Calu3 (cell line): ENCODE data around the gene ZBTB8A. TPM values are rescaled to one million over a fixed set of nuclear protein-coding genes. Genes with fewer than 3 reads are reported as not detected.

Experiments
- Bru-seq: library from RNA; stranded (reverse); fragments of 400-500 nt; gene quantifications from one replicate; lab custom pipeline; 2021; lab: Mats Ljungman, UMichigan
- BruChase-seq, 2 experiments: library from RNA; stranded (reverse); fragments of 400-500 nt; gene quantifications; one replicate each; lab custom pipeline; 2021; lab: Mats Ljungman, UMichigan
- BruUV-seq: library from RNA; stranded (reverse); fragments of 400-500 nt; replicated peaks from 2 replicates; lab custom pipeline; 2021; lab: Mats Ljungman, UMichigan
- CTCF ChIA-PET: fragments of 300-600 bp; sonication (Branson Sonifier 250); formaldehyde crosslinking; loops from one replicate; lab custom pipeline; 2022; ENCODE audit warnings: antibody characterized with exemption; lab: Charles Lee
- DNase-seq: peaks from one replicate; pipeline ENCODE4 v3.0.0; 2022
- H3K27ac Mint-ChIP-seq: one replicate; pipeline ENCODE4 v1.8.0; 2022; ENCODE audit warnings: mixed read lengths; ENCODE audit not compliant: unreplicated experiment
- H3K27me3 Mint-ChIP-seq: one replicate; pipeline ENCODE4 v1.8.0; 2022; ENCODE audit warnings: mixed read lengths; ENCODE audit not compliant: unreplicated experiment
- H3K36me3 Mint-ChIP-seq: one replicate; pipeline ENCODE4 v1.8.0; 2022; ENCODE audit warnings: mild to moderate bottlenecking, moderate library complexity, mixed read lengths; ENCODE audit not compliant: insufficient read depth, unreplicated experiment
- H3K4me1 Mint-ChIP-seq: one replicate; pipeline ENCODE4 v1.8.0; 2022; ENCODE audit warnings: mild to moderate bottlenecking, low read depth, mixed read lengths; ENCODE audit not compliant: unreplicated experiment
- H3K4me3 Mint-ChIP-seq: one replicate; pipeline ENCODE4 v1.8.0; 2022; ENCODE audit warnings: mild to moderate bottlenecking, low read depth, moderate library complexity, mixed read lengths; ENCODE audit not compliant: unreplicated experiment
- H3K9me3 Mint-ChIP-seq: one replicate; pipeline ENCODE4 v1.8.0; 2022; ENCODE audit warnings: low read depth, mixed read lengths; ENCODE audit not compliant: unreplicated experiment
- intact Hi-C: fragments of 100-400 bp; cut with micrococcal nuclease; formaldehyde crosslinking; loops from one replicate; pipeline ENCODE4 v1.10.0; 2022; ENCODE audit not compliant: unreplicated experiment
- long read RNA-seq: library from polyadenylated mRNA; stranded (forward); transcript quantifications from one replicate; pipeline ENCODE4 v2.0.0, GENCODE V29; 2022
- total RNA-seq: library from RNA; stranded (reverse); gene quantifications from 2 replicates; pipeline ENCODE4 v1.2.3, GENCODE V29; 2022
- TF ChIP-seq, protein P1 (sequence below): fragments of 200-600 bp; IDR thresholded peaks from one replicate; pipeline ENCODE4 v1.8.0; 2022; ENCODE audit warnings: antibody characterized with exemption; ENCODE audit not compliant: unreplicated experiment

The ZBTB8A gene
- total RNA-seq (4.3 and 4.7 TPM in 2 replicates), Bru-seq, nascent RNA (percentile 60 among the genes with signal in this experiment), BruChase-seq, experiment 1, labeled RNA remaining after a 6-hour chase (percentile 72 among the genes with signal in this experiment), BruChase-seq, experiment 2, labeled RNA remaining after a 2-hour chase (percentile 86 among the genes with signal in this experiment)
- long read RNA-seq, full-length matches to known transcripts = 1 of 3 reads
- long read RNA-seq, partial matches to known transcripts = 0 of 3 reads
- long read RNA-seq, other reads (novel, unspliced or antisense) = 2 of 3 reads

DNA sequence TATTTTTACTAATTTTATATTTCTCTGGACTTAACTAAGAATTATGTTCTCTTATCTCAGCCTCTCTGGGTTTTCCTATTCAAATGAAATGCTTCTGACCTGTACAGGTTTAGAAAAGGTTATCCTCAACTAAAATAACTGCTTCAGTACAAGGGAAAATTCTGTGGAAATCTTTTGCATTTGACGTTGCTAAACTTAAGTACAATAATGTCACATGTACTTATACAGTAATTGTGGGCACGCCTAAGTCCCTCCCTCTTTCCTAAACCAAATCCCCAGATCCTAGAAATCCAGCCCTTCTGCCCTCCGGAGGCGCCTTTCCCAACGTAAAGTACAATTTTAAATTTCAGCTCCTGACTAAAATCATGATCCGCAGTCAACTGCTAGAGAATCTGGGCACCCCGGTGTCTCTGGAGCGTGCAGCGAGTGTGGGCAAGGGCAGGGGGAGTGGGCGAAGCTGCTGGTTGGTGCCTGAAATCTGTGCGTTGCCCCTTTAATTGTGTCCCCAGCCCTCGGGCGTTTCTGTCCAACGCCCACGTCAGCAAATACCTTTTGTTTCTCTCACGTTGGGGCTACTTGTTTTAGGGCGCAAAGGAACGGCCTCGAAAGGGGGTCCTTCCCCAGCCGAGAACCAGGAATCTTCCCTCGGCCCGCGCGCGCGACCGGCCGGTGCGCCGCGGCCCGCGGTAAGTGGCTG is at the start of gene ZBTB8A:
ZBTB8A (plus strand) TSS at position 541 of the 697 bp plus-strand sequence. CDS start 53,505 bp downstream, outside the sequence.
- CTCF ChIA-PET = interaction anchor here (0.6 kb wide), 2 partner anchors 18 to 30 kb away, joined by 5 read pairs; no protein-coding TSS in a partner anchor
- TF ChIP-seq, protein P1, sequence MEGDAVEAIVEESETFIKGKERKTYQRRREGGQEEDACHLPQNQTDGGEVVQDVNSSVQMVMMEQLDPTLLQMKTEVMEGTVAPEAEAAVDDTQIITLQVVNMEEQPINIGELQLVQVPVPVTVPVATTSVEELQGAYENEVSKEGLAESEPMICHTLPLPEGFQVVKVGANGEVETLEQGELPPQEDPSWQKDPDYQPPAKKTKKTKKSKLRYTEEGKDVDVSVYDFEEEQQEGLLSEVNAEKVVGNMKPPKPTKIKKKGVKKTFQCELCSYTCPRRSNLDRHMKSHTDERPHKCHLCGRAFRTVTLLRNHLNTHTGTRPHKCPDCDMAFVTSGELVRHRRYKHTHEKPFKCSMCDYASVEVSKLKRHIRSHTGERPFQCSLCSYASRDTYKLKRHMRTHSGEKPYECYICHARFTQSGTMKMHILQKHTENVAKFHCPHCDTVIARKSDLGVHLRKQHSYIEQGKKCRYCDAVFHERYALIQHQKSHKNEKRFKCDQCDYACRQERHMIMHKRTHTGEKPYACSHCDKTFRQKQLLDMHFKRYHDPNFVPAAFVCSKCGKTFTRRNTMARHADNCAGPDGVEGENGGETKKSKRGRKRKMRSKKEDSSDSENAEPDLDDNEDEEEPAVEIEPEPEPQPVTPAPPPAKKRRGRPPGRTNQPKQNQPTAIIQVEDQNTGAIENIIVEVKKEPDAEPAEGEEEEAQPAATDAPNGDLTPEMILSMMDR = no peak
- H3K9me3 Mint-ChIP-seq = no peaks in the 10 kb centered on the region
- peaks cover 27% of the 10 kb centered on the region for H3K27me3 Mint-ChIP-seq
- peaks cover 12% of the 10 kb centered on the region for H3K36me3 Mint-ChIP-seq
- DNase-seq = peak; percentile 55
- peak within 1 kb of the TSS; percentile 88 for H3K4me3 Mint-ChIP-seq
- no TSS peak for BruUV-seq
- peaks cover 16% of the 10 kb centered on the region for H3K4me1 Mint-ChIP-seq
- intact Hi-C loops = no loop called here
- H3K27ac Mint-ChIP-seq = peak within 1 kb of the TSS; percentile 89

DNA sequence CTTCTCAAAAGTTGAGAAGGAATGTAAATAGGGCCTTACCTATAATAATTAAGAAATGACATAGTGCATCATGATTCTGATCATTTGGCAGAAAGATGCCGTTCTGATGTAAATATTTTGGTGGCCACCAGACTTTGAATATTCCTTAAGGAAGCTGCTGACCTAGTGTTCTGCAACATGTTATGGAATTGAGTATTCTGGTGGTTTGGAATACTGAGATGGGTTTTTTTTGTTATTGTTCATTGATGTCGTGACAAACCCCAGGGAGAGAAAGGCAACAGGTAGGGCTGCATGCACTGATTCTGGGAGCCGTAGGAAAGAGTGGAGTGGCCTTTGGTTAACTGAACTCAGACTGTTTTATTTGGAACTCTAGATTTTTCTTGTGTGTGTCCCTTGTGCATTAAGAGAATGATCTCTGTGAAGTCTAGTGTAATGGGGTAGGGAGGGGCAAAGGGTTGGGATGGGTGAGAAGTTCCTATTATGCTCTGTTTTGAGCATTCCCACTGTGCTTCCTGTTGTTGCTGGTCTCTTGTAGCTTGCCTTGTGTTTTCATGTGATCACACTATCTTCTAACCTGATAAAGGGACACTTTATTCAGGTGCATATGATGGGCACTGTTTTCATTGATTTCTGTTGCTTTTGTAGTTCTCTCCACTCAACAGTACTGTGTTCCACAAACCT is 49.3 kb upstream of the ZBTB8A start:
- Mint-ChIP-seq H3K27ac (no peak overlapping the region), H3K4me3 (no peak overlapping the region), H3K27me3 (no peaks in the 10 kb centered on the region), H3K36me3 (no peaks in the 10 kb centered on the region), H3K9me3 (no peaks in the 10 kb centered on the region), H3K4me1 (peaks cover 12% of the 10 kb centered on the region)
- CTCF ChIA-PET = interaction anchor here (0.6 kb wide), 1 partner anchor 19 kb away, joined by 4 read pairs; no protein-coding TSS in a partner anchor
- intact Hi-C loops = no loop called here
- no peak for DNase-seq
- no TSS peak for BruUV-seq
- TF ChIP-seq, protein P1 = no peak

DNA sequence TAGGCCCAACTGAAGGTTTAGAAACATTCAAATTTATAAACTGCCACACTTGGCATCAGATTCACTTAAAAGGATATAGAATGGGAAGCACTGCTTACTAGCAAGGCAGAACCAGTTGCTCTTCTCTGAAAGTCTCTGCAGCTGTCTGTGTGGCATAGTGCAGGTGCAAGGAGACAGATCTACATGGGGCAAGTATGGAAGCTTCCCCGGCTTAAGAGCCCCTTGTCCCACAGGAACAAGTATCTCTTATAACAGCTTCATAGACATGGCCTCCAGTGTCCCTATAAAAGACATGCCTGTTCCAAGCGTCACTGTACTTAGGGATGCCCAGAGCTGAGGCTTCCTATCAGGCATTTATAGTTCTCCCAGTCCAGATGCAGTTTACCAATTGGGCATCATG is 47.8 kb upstream of the ZBTB8A start:
- intact Hi-C loops = no loop called here
- no TSS peak for BruUV-seq
- Mint-ChIP-seq H3K4me3 (no peak overlapping the region), H3K4me1 (no peaks in the 10 kb centered on the region), H3K36me3 (no peaks in the 10 kb centered on the region), H3K27ac (no peak overlapping the region), H3K9me3 (no peaks in the 10 kb centered on the region), H3K27me3 (no peaks in the 10 kb centered on the region)
- CTCF ChIA-PET = no interaction called here
- no peak for DNase-seq
- TF ChIP-seq, protein P1 = no peak

DNA sequence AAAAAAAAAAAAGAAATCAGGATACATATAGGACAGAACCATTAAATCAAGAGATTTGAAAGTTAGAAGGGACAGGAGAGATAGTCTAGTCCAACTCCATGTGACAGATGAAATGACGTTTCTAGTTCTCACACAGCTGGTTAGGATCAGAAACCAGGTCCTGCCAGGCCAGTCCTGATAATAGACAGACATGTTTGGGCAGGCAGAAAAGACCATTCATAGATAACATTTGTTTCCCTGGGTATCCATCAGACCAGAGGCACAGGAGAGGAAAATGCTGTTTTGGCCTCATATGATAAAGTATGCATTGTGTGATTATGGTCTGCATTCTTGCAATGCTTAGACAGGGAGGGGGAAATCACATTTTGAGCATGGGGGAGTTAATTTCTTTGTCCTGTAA is 45.0 kb upstream of the ZBTB8A start:
- Mint-ChIP-seq H3K36me3 (no peaks in the 10 kb centered on the region), H3K9me3 (no peaks in the 10 kb centered on the region), H3K4me3 (no peak overlapping the region), H3K27ac (no peak overlapping the region), H3K4me1 (no peaks in the 10 kb centered on the region), H3K27me3 (no peaks in the 10 kb centered on the region)
- CTCF ChIA-PET = no interaction called here
- no peak for DNase-seq
- TF ChIP-seq, protein P1 = no peak
- no TSS peak for BruUV-seq
- intact Hi-C loops = no loop called here
